Stimulated activated CD8-positive, alpha-beta memory T cell treated with anti-CD3 and anti-CD28 coated beads, Interleukin-12 subunit alpha, Interleukin-12 subunit beta, amount 100 ng/mL, for 4 hours (primary cell): ENCODE data around the gene C16orf95.
"Not testable (repeated sequence)": the region's sequence is repeated elsewhere in the genome, so short reads cannot be mapped to it uniquely, and the experiment has no call there.

ENCODE experiments used
- DNase-seq: peaks from one replicate; pipeline ENCODE4 v3.0.0-alpha.2; 2020; ENCODE audit warnings: low read depth

C16orf95 gene

GRCh38 chr16:87346517-87347060 is 29.4 kb upstream of the C16orf95 start:
- DNase-seq, result no peak

- no peak for DNase-seq
These were observed 28.7 kb upstream of the C16orf95 start for GRCh38 chr16:87345726-87346424.

GRCh38 chr16:87344931-87345631 is 27.9 kb upstream of the C16orf95 start:
- DNase-seq, result peak; percentile 29

- DNase-seq, result no peak
These were observed 27.2 kb upstream of the C16orf95 start for GRCh38 chr16:87344165-87344930.

- no peak for DNase-seq
These were observed 26.5 kb upstream of the C16orf95 start for GRCh38 chr16:87343753-87344050.

GRCh38 chr16:87342978-87343752 is 26.0 kb upstream of the C16orf95 start:
- no peak for DNase-seq

GRCh38 chr16:87342504-87342903 is 25.3 kb upstream of the C16orf95 start:
- DNase-seq, result no peak

- DNase-seq, result no peak
These were observed 23.0 kb upstream of the C16orf95 start for GRCh38 chr16:87340198-87340597.

GRCh38 chr16:87339724-87340105 is 22.5 kb upstream of the C16orf95 start:
- not testable (repeated sequence) for DNase-seq

- no peak for DNase-seq
These were observed 22.0 kb upstream of the C16orf95 start for GRCh38 chr16:87339086-87339723.

GRCh38 chr16:87338155-87338765 is 21.1 kb upstream of the C16orf95 start:
- DNase-seq, result no peak

GRCh38 chr16:87337262-87337771 is 20.1 kb upstream of the C16orf95 start:
- DNase-seq, result no peak

- no peak for DNase-seq
These were observed 19.4 kb upstream of the C16orf95 start for GRCh38 chr16:87336434-87337240.

- no peak for DNase-seq
These were observed 18.6 kb upstream of the C16orf95 start for GRCh38 chr16:87335625-87336433.

GRCh38 chr16:87334651-87335624 is 17.7 kb upstream of the C16orf95 start:
- DNase-seq, result no peak

GRCh38 chr16:87333581-87334331 is 16.6 kb upstream of the C16orf95 start:
- DNase-seq, result no peak

GRCh38 chr16:87333101-87333500 is 15.9 kb upstream of the C16orf95 start:
- DNase-seq, result no peak
